Measurements from ENCODE around the gene NPIPB9.
"Not testable (repeated sequence)": the region's sequence is repeated elsewhere in the genome, so short reads cannot be mapped to it uniquely, and the experiment has no call there.

Gene NPIPB9

GRCh38 chr16:28751487-28751886 lies at the start of gene NPIPB9:
Gene NPIPB9, plus strand, starts transcription at chr16:28751787.
- not testable (repeated sequence) for DNase-seq

DNA sequence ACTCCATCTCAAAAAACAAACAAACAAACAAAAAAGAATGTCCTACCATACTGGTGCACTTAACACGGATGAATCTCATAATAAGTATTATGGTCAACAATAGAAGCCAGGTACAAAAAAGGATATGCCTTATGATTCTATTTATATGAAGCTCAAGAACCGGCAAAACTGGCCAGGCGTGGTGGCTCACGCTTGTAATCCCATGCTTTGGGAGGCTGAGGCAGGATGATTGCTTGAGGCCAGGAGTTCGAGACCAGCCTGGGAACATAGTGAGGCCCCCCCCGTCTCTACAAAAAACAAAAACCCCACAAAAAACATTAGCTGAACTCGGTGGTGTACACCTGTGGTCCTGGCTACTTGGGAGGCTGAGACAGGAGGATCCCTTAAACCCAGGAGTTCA lies 47.3 kb upstream of the NPIPB9 start:
- not testable (repeated sequence) for DNase-seq

- DNase-seq: not testable (repeated sequence)
Measured at GRCh38 chr16:28711220-28712083, 40.1 kb upstream of the NPIPB9 start, which contains the start of gene EIF3C. Gene EIF3C, plus strand, starts transcription at chr16:28711464. Its CDS starts 223 bp downstream, at chr16:28711687.

DNA sequence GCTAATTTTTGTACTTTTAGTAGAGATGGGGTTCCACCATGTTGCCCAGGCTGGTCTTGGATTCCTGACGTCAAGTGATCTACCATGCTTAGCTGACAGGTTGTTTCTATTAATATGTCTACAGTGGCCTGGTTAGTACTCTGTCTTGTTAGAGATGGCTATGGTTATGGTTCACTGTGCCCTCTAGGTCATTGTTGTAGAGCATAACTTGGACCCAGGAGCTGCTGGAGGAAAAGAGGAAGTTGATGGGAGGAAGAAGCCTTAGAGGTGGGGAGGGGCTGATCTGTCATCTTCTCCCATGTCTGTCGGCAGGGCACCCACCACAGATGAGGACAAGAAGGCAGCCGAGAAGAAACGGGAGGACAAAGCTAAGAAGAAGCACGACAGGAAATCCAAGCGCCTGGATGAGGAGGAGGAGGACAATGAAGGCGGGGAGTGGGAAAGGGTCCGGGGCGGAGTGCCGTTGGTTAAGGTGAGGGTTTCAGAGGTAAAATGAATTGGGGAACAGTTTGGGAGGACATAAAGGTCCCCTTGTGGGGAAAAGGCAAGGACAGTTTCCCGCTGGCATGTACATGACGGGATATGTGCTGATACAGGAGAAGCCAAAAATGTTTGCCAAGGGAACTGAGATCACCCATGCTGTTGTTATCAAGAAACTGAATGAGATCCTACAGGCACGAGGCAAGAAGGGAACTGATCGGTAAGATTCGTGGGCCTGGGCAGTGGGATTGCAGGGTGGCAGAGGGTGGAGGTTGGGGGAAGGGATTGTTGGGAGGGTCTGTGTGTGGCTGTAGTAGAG lies 28.5 kb upstream of the NPIPB9 start:
- not testable (repeated sequence) for DNase-seq

- not testable (repeated sequence) for DNase-seq
Measured at GRCh38 chr16:28731253-28731652, 20.3 kb upstream of the NPIPB9 start.

GRCh38 chr16:28732455-28733124 lies 19.0 kb upstream of the NPIPB9 start:
- DNase-seq: not testable (repeated sequence)

- DNase-seq: not testable (repeated sequence)
Measured at GRCh38 chr16:28739787-28740186, 11.8 kb upstream of the NPIPB9 start.

DNA sequence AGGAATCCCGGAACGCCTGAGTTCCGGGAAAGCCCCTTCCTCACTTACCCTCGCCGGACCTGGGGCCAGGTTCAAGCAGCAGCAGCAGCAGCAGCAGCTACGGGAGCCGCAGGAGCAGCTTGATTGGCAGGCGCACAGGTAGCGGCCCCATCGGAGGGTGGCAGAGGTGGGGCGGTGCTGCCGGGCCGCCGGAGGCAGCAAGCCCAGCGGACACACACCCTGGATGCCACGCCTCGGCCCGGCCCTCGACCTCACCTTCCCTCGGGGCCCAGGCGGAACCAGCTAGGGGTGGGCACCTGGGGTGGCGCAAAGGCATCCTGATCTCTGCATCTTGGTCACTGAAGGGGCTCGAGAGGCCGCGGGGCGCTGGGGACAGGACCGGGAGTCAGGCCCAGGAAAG lies 11.0 kb upstream of the NPIPB9 start:
- not testable (repeated sequence) for DNase-seq

DNA sequence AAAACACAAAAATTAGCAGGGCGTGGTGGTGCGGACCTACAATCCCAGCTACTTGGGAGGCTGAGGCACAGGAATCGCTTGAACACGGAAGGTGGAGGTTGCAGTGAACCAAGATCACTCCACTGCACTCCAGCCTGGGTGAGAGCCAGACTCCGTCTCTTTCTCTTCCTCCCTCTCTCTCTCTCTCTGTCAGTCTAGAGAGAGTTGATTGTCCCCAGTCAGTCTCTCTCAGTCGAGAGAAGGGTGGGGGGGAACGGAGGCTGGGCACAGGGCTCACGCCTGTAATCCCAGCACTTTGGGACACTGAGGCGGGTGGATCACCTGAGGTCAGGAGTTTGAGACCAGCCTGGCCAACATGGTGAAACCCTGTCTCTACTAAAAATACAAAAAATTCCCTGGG lies 10.3 kb upstream of the NPIPB9 start:
- not testable (repeated sequence) for DNase-seq

DNA sequence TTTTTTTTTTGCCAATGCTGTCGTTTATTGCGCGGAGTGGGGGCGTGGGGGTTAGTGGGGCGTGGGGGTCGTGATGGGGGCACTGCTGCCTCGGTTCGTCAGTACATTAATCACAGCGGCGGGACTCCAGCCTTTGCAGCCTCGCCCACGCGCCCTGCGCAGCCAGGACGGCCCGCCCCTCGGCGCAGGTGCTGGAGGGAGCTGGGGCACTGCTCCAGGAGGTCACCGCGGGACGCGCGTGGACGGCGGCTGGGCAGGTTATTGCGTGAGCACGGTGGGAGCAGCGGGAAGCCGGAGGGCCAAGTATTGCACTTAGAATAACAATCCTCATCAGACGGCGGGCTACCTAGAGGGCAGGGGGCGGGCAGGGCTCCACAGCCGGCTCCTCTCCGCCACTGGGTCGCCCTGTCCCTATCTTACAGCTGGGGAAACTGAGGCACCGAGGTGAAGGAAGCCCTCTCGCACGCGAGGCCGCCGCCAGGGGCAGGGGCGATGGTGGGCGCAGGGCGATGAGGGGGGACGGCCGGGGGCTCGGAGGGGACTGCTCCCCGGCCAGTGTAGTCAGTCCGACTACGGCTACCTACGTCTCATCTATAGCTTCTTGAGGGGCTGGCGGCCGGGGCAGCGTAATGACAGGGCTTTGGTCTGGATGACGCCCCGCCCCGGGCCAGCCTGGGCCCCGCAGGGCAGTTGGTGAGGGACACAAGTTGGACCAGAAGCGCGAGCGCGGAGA lies 4.8 kb upstream of the NPIPB9 start:
- not testable (repeated sequence) for DNase-seq

- DNase-seq: peak; percentile 32 to 46
Measured at GRCh38 chr16:28749997-28750465, 1.6 kb upstream of the NPIPB9 start.

GRCh38 chr16:28750469-28751067 lies 1.0 kb upstream of the NPIPB9 start:
- not testable (repeated sequence) for DNase-seq

- not testable (repeated sequence) for DNase-seq
Measured at GRCh38 chr16:28781697-28782096, 30.1 kb downstream of the NPIPB9 start.

- DNase-seq: not testable (repeated sequence)
Measured at GRCh38 chr16:28782357-28782756, 30.8 kb downstream of the NPIPB9 start.

- peak; percentile 68 to 76 for DNase-seq
Measured at GRCh38 chr16:28802235-28803019, 50.8 kb downstream of the NPIPB9 start.

GRCh38 chr16:28807445-28808120 lies 56.0 kb downstream of the NPIPB9 start:
- not testable (repeated sequence) for DNase-seq

DNA sequence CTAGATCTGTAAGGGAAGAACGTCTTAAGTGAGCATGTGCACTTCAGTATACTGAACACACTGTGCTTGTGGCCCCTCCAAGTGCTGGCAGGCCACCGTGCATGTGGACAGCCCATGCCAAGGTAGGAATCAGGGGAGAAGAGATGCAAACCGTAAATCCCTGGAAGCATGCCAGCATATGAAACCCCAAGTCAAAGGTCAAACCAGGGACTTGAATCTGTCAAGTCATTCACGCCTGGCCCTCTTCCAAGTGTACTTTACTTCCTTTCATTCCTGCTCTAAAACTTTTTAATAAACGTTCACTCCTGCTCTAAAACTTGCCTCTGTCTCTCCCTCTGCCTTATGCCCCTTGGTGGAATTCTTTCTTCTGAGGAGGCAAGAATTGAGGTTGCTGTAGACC lies 68.4 kb downstream of the NPIPB9 start:
- DNase-seq: no peak

DNA sequence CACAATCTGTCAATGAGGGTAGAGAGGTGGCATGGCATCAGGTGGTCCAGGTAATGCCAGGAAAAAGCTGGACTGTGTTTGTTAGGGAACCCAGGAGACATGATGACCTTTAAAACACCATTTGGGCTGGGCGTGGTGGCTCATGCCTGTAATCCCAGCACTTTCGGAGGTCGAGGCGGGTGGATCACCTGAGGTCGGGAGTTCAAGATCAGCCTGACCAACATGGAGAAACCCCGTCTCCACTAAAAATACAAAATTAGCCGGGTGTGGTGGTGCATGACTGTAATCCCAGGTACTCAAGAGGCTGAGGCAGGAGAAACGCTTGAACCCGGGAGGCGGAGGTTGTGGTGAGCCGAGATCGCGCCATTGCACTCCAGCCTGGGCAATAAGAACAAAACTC lies 69.0 kb downstream of the NPIPB9 start:
- DNase-seq: not testable (repeated sequence)

GRCh38 chr16:28821874-28822519 lies 70.4 kb downstream of the NPIPB9 start:
- no peak for DNase-seq
